Measurements from ENCODE around the gene OR6M1.

Gene OR6M1

GRCh38 chr11:123762422-123762821, 43.7 kb downstream of the OR6M1 start:
- TF ChIP-seq USF1 (IDR thresholded peaks at IDR 0.05): no peak

GRCh38 chr11:123760894-123761293, 45.3 kb downstream of the OR6M1 start:
- TF ChIP-seq MAX (IDR thresholded peaks at IDR 0.05) (no peak), FOXM1 (IDR thresholded peaks at IDR 0.05; ENCODE audit: borderline replicate concordance, low read depth) (no peak), ZBTB7A (IDR thresholded peaks at IDR 0.05; ENCODE audit: low read depth) (no peak), CEBPB (IDR thresholded peaks at IDR 0.05) (no peak)

- TF ChIP-seq RAD21 (IDR thresholded peaks at IDR 0.05; ENCODE audit: low read depth) (no peak), TEAD4 (IDR thresholded peaks at IDR 0.05) (no peak), MAX (IDR thresholded peaks at IDR 0.05) (no peak), TCF12 (IDR thresholded peaks at IDR 0.05; ENCODE audit: low read depth) (no peak), TAF1 (IDR thresholded peaks at IDR 0.05; ENCODE audit: low read depth) (no peak), CREB1 (IDR thresholded peaks at IDR 0.05; ENCODE audit: low read depth) (no peak), YY1 (IDR thresholded peaks at IDR 0.05; ENCODE audit: low read depth) (no peak), USF1 (IDR thresholded peaks at IDR 0.05) (no peak), ZBTB7A (IDR thresholded peaks at IDR 0.05; ENCODE audit: low read depth) (no peak), FOXM1 (IDR thresholded peaks at IDR 0.05; ENCODE audit: borderline replicate concordance, low read depth) (no peak), NFIC (IDR thresholded peaks at IDR 0.05) (no peak), REST (IDR thresholded peaks at IDR 0.05; ENCODE audit: low read depth) (no peak)
Observed at GRCh38 chr11:123757976-123758375, 48.2 kb downstream of the OR6M1 start.

- TF ChIP-seq FOXM1 (IDR thresholded peaks at IDR 0.05; ENCODE audit: borderline replicate concordance, low read depth): no peak
- no peak for TF ChIP-seq RAD21 (IDR thresholded peaks at IDR 0.05; ENCODE audit: low read depth)
- no peak for TF ChIP-seq TCF12 (IDR thresholded peaks at IDR 0.05; ENCODE audit: low read depth)
- no peak for TF ChIP-seq EP300 (IDR thresholded peaks at IDR 0.05; ENCODE audit: borderline replicate concordance)
- TF ChIP-seq CEBPB (IDR thresholded peaks at IDR 0.05): no peak
- TF ChIP-seq USF1 (IDR thresholded peaks at IDR 0.05): no peak
- TF ChIP-seq TEAD4 (IDR thresholded peaks at IDR 0.05): no peak
- no peak for TF ChIP-seq MAX (IDR thresholded peaks at IDR 0.05)
- no peak for TF ChIP-seq TAF1 (IDR thresholded peaks at IDR 0.05; ENCODE audit: low read depth)
- TF ChIP-seq CREB1 (IDR thresholded peaks at IDR 0.05; ENCODE audit: low read depth): no peak
- TF ChIP-seq EGR1 (IDR thresholded peaks at IDR 0.05): no peak
Observed at GRCh38 chr11:123755813-123756212, 50.3 kb downstream of the OR6M1 start.
